Stimulated activated CD4-positive, alpha-beta T cell treated with anti-CD3 and anti-CD28 coated beads, Interleukin-4, amount 100 ng/mL, for 1 hour (primary cell): ENCODE data around the gene WNT9A.

Experiments
- DNase-seq: peaks from one replicate; pipeline ENCODE4 v3.0.0-alpha.2; 2020

WNT9A gene

DNA sequence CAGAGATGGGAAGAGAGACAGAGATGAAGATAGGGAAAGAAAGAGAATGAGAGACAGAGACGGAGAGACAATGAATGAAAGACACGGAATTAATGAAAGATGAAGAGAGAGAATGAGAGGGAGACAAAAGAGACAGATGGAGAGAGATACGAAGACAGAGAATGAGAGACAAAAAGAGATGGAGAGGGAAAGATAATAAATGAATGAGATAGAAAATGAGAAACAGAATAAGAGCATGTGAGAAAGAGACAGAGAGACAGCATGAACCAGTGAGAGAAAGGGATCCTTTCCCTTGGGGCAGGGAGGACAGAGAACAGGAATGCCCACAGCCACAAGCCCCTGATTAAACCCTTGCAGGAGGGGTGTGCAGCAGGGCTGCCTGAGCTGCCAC lies 5.3 kb upstream of the WNT9A start:
- no peak for DNase-seq

DNA sequence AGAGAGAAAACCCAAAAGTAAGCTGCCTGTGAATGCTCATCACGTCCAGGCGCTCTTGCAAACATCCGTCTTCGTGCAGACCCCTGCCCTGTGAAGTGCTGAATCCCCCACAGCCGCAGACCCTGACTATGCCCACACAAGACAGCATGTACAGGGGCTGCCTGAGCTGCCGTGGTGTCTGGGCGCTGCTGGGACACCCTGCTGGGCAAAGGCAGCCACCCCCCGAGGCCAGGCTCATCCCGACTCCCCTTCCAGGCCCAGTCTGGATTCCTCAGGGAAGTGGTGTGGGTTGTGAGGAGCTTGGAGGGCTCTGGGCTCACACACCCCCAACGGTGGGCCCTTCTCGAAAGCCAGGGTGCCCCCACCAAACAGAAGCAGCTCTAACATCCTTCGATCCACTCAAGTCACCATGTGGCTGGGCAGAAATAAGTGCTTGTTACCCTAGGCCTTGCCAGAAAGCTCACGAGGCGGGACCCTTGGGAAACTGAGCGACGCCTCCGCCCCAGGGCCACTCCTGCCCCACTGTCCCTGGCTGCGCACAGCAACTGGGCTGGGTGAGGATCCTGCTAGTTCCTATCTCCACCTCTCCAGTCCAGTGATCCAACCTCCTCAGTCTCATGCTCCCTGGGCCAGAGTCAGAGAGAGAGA lies 4.8 kb upstream of the WNT9A start:
- DNase-seq = no peak

DNA sequence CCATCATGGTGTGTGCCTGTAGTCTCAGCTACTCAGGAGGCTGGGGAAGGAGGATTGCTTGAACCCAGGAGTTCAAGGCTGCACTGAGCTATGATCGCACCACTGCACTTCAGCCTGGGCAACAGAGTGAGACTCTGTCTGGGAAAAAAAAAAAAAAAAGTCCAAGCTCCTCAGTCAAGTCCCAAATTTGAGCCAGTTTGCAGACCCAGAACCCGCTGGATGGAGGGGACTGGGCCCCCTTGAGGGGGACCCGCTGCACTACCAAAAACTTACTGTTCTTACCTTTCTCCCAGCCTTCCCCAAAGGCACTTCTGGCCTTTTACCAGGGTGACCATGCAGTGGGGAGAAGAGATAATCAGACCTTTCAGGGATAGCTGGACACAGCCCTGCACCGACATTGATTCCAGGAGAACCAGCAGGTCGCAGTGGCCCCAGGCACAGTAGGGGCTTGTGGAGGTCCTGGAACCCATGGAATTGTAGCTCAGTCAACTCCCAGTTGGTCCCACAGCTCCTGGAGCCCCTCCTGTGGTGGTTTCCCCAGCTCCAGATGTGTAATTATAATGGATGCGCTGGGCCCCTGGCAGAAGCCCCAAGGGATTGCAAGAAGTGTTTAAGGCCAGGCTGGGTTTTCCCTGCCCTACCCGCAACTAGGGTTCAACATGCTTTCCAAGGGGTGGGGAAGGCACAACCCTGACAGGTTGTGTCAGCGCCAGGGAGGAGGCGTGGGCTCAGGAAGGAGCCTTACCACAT lies 4.1 kb upstream of the WNT9A start:
- DNase-seq = no peak

DNA sequence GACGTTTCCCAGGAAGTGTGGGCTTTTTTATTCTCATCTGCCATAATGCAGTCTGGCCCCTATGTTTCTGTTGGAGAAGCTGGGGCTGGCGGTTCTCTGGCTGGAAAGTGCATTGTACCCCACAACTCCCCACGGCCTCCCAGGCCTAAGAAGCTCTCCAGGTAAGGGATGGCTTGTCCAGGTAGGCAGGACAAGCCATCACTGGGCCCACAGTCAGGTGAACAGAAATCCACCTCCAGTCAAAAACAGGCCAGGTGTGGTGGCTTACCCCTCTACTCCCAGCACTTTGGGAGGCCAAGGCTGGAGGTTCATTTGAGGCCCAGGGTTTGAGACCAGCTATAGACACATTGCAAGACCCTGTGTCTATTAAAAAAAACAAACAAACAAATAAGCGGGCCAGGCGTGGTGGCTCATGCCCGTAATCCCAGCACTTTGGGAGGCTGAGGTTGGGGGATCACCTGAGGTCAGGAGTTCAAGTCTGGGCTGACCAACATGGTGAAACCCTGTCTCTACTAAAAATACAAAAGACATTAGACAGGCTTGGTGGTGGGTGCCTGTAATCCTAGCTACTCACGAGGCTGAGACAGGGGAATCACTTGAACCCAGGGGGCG lies 3.1 kb upstream of the WNT9A start:
- DNase-seq = no peak

DNA sequence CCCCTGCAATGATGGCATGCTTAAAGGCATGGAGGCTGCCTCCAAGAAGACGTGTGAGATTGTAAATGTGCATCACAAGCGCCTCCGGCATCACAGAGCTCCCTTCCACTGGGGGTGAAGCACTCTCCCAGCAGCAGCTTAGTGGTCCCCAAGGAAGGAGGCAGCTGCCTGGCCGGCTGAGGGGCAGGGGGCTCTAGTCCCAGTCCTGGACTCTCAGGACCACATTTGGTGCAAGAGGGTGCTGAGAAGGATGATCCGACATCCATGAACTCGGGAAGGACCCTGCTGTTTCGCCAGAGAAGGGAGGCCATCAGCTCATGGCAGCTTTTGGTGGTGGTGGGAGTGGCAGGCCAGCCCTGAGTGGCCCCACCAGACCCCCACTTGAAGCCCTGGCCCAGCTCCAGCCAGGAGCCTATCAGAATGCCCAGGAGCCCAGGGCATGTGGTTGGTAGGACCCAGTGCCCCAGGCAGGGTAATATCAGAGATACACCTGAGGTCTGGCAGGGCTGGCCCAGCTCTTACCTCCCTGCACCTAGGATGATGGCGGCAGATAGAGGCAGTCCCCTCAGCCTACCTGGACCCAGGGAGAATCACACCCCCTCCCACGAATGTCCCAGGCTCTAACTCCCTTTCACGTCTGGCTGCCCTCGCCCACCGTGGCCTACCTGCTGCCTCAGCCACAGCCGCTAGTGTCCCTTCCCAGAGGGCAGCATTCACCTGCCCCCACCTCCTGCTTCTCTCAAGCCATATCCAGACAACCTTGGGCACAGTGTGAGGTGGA lies 2.4 kb upstream of the WNT9A start:
- DNase-seq = no peak

DNA sequence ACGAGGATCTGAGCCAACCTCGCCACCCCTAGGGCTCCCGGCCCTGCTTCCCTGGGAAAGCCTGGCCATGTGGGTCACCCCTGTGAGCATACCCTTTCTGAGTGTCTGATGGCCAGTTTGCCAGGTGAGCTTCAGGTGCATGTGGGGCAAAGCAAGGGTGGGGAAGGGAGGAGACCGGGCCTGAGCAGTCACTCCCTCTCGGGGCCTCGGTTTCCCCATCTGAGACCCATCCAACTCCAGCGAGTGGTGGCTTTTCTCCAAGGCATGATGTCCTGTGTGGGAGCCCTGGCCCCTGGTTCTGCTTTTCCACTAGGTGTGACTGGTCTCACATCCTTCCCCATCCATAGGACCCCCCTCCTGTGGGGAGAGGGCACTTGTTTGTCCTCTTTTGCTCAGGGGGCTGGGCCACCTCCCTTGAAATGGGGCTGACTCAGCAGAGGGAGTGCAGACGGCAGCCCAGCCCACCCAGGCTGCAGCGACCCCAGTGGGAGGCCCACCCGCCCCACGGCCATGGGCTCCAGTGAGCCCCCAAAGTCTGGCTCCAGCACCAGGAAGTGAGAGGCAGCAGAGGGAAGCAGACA lies 1.7 kb upstream of the WNT9A start:
- DNase-seq = no peak

DNA sequence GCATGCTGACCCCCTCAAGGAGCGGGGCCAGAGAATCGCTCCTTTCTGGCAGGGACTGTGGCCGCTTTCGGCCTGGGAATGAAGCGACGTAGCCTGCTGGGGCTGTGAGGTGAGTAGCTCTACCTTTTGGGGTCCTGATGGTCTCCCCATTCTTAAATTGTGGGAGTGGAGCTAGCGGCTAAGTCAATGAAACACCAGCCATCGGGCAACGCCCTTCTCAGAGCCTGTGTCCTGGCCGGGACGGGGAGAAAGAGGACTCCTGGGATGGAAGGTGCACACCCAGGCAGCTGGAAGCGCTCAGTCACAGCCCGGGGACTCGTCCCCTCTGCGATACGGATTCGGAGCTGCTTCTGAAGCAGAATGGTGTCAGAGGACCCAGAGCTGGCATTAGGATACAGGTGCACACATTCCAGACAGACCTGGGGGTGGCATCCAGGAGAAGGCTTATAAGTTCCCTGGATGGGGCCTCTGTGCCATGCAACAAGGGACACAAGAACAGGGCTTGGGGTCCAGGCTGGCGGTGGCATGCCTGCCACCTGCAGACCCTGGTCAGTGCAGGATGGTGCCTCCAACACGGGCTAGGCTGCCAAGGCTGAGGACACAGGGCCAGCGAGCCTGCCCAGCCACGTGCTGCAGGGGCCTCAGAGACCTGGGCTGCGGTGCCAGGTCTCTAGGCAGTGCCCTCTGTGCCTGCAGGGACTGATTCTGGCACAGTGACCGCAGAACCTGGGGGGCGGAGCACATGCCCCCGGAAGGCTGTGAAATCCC lies 945 bp upstream of the WNT9A start:
- no peak for DNase-seq

DNA sequence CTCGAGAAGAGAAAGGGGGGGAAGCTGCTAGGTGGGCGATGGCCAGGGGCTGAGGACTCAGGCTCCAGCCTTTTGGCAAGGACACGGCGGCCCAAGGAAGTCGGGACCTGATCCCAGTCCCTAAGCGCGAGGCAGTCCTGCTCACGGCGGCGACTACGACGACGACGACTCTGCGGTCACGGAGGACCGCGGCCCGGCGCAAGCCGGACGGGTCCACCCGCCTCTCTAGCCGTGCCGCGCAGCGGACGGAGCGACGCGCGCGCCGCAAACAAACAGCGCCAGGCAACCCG lies 401 bp downstream of the WNT9A start:
- DNase-seq = no peak

DNA sequence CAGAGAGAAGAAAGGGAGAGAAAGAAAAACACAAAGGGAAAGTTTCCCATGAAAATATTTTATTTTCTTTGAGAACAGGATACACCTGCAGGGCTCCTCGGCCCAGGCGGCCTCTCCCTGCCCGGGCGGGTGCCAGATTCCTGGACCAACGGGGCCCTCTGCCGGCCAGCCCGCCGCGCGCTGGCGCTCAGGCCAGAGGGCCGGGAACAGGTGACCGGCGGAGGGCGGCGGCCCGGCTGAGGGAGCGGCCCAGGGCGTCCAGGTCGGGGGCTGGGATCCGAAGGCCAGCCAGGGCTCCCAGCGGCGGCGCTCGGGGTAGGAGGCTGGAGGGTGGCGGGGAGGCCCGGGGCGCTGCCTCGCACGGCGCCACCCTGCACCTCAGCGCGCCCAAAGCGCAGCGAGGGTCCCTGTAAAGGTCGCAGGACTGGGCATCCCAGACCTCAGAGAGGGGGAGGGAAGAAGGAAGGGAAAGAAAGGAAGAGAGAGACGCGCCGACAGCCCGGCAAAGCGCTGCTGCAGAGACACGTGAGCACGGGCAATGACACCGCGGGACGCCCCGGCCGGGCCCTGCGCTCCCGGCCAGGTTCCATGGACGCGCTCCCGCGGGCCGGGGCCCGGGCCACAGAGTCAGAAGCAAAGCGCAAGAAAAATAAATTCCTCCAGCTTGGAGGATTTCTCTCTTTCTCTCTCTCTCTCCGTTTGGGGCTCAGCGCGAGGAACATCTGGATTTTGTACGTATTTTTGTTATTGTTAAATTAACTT lies 927 bp downstream of the WNT9A start:
- peak; percentile 48 for DNase-seq

DNA sequence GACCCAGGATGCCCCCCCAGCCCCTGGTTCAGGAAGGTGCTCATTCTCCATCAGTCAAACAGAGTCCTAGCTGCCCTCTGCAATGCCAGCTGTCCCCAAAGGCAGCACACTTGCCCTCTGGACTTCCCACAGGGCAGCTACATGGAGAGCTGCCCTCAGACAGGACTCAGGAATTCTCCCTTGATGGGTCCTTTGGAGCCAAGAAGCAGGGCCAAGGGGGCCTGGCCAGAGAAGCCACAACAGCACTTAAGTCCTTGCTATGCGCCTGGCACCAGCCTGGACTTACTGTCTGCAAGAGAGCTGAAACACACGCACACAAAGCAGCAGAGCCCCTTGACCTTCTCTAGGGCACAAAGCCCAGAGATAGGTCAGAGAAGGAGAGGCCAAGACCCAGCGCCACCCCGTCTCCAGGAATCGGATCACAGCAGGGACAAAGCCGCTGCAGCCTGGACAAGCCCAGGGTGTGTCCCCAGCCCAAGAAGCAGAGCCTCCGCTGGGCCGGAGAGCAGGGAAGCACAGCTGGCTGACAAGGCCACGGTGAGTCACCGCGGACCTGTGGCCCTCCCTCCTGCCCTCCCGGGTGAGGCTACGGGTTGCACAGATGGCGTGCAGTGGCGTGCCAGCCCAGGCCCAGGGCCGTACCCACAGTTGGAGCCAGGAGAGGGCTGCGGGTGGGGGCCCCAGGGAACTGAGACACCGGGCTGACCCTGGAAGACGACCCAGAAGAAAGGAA lies 1.7 kb downstream of the WNT9A start:
- DNase-seq = no peak

DNA sequence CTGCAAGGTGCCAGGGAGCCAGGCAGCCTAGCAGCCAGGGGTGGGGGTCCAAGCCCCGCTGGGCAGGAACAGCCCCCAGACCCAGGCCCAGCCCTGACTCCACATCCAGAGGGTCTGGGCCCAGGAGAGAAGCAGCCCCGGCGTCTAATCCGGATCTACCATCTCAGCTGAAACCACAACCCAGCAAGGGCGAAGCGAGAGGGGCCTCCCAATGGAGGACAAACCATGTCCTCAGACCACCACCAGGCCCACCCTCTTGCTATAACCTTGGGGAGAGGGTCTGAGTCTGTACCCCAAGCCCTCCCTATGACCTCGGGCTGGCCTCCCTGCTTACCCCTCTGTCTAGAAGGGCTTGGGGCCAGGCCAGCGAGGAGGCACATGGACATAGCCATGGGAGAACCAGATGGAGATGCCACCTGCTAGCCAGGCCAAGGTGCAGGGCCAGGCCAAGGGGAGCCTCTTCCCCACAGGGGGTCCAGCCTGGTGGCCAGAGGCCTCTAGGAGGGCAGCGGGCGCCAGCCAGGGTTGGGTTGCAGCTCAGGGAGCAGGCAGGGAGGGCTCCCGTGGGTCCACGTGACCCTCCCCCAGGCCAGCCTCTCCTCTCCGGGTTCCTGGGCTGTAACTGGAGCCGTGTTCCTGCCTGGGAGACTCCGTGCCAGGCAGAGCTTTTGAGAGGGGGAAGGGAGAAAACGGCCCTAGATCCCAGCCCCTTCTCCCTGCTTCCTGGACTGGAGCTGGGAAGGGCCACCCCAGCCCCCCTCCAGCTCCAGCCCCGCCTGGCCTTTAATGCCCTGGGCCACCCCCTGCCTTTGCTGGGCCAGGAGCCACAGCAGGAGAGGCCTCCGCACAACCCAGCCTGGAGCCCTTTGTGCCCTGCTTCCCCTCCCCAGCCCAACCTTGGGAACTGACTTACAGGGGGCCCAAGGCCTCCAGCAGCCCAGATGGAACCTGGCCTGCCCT lies 2.5 kb downstream of the WNT9A start:
- DNase-seq = no peak

DNA sequence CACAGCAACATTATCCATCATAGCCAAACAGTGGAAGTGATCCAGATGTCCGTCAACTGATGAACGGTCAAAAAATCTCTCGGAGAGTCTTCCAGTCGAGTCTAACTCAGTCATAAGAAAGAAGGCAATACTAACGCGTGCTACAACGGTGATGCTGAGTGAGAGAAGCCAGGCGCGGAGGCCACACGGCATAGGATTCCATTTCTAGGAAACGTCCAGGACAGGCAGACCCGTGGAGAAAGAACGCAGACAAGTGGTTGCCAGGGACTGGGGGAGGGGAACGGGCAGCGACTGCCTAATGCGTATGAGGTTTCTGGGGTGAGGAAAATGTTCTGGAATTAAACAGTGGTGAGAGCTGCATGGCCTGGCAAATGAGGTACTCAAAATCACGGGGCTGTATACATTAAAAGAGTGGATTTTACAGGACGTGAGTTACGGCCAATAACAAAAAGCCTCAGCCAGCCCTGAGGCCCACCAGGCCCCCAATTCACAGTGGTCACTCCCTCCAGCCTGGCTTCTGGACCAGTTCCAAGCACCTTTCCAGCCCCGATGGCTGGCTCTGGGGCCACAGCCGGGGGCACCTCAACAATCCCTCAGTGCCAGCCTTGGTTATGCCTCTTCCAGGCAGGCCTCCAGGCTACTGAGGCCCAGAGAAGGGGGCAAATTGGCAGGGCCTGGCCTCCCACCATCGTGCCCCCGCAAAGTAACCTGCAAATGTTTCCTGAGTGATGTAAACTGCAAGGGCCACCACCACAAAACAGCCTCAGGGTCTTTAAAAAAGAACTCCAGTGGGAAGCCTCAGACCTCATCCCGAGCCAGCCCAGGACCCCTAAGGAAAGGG lies 3.4 kb downstream of the WNT9A start:
- DNase-seq = no peak

DNA sequence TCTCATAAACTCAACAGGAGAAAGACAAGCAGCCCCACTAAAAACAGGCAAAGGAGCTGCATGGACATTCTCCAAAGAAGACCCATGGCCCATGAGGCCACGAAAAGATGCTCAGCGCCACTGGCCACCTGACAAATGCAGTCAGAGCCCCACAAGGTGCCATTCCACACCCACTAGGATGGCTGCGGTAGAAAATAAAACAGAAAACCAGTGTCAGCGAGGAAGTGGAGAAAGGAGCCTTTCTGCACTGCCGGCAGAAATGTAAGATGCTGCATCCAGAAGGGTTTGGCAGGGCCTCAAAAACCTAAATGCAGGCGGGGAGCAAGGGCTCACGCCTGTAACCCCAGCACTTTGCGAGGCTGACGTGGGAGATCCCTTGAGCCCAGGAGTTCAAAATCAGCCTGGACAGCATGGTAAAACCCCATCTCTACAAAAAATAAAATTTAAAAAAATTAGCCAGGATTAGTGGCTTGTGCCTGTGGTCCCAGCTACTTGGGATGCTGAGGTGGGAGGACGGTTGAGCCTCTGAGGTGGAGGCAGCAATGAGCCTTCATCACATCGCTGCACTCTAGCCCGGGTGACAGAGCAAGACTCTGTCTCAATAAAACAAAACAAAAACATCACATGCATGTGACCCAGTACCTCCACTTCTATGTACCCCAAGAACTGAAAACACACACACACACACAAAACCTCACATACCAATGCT lies 4.2 kb downstream of the WNT9A start:
- no peak for DNase-seq

DNA sequence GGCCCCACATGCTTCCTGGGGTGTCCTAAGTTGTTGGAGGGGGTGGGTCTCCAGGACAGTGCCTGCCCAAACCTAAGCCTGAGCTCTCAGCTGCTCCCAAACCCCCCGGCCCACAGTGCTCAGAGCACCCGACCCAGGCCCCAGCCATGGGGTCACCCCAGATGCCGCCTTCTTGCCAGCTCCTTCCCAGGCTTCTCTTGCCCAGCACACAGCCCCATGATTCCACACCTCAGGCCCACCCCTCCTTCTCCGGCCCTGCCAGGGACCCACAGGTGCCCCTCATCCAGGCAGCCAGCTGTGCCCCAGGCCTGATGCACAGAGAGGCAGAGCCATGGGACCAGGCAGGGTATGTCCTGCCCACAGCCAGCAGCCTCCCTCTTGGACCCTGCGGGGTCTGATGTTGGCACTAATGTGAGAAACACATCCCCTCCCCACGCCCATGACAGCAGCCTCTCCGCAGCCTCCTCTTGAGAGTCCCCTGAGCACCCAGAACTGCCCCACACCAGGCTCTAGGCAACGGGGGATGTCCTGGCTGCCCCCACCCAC lies 4.9 kb downstream of the WNT9A start:
- no peak for DNase-seq

DNA sequence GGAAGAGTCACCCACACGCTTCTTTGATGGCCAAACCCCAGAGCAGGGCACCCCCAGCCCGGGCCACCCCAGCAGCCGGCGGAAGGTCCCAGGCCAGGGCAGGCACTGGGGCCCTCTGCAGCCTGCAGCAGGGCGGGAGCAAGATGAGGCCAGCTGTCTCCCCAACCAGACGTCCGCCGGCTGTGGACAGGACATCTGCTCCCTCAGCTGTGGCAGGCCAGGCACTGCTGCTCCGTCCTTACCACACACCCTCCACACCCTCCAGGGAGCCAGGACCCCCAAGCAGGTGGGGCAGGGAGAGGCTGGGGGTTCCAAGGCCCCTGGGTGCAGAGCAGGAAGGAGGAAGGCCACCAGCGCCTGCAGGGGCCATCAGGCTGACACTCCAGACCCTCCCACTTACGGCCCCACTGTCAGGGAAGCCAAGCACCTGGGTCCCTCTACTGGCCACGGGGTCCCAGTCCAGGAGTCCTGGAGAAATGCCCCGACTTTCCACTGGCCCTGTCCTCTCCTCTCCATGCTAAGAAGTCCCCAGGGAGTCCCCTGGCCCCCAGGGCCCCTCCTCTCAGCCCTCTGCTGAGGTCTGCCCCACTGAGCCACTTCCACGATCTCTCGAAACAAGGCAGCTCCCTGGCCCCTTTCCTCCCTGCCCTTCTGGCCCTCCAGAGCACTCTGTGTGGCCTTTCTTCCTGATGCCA lies 5.6 kb downstream of the WNT9A start:
- DNase-seq = no peak

DNA sequence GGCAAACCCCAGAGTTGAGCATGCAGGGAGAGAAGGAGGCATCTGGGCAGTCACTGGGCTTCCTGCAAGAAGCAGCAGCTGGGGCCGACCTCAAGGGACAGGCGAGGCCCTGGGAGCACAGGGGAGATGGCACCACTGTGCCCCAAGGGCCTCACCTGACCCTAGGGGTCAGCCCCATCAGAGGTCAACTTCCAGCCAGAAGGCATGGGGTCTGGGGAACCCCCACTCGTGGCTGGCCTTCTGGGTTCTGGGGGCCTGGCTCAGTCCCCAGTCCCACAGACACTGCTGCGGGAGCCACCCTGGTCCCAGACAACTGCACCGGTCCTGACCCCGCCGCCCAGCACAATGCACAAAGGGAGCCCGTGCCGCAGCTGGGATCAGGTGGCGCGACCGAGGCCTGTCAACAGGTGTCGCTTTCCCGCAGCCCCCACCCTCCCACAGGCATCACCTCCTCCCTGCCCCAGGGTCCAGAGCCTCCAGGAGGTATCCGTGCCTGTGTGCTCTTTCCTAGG lies 6.2 kb downstream of the WNT9A start:
- DNase-seq = no peak

DNA sequence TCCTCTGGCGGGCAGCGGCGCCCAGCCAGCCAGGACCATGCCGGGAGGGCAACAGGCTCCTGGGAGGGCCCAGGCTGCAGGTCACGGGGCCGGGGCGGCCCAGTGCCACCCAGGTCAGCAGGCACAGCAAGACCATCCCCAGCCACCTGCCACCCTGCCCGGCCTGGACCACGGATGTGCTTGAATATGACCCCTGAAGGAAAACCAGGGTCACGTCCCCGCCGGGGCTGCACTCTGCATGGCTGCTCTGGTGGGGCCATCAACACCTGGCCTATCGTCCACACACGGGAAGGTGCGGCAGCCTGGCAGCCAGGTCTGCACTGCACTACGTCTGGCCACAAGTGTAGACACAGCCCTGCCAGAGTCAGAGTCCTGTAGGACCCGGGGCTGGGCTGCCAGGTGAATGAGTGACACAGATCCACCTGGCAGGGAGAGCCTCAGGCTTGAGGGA lies 6.9 kb downstream of the WNT9A start:
- DNase-seq = no peak
